ENCODE measurements around the gene CCDC102A. TPM values are rescaled to one million over a fixed set of nuclear protein-coding genes. Genes with fewer than 3 reads are reported as not detected.
"Not testable (repeated sequence)": the region's sequence is repeated elsewhere in the genome, so short reads cannot be mapped to it uniquely, and the experiment has no call there.

The CCDC102A gene
- total RNA-seq, 2 experiments from 2014 or later: 8.1 to 10.5 TPM

DNA sequence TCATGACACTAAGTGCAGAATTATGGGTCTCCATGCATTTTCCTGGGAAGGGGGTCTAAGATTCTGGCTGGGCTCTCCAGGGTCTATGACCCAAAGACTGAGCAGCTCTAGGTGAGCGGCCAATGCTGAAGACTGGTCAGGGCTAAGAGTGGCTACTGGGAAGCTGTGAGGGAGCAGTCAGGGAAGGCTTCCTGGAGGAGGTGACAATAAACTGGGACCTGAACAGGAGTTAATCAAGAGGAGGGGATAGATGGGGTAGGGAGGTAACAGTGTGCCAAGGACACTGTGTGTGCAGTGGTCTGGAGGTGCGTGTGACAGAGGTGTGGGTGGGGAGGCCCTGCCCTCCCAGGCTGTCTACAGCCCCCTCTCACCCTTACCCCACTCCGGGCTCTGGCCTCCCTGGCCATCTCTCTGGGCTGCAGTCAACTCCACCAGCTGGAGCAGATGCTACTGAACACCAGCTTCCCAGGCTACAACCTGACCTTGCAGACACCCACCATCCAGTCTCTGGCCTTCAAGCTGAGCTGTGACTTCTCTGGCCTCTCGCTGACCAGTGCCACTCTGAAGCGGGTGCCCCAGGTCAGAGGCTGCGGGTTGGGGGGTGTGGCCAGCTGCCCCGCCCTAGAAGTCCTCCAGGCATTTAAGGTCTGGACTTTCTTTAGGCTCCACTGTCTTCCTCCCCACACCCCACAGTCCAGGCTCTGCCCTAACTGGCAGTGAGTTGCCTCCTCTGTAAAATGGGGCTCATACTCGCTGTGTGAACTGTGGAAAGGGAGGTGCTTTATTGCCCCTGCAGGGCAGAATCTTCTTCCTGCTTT, 26.5 kb upstream of the CCDC102A start:
- POLR2A ChIA-PET: no interaction called here
- DNase-seq: no peak
- Mint-ChIP-seq H3K27ac (no peak overlapping the region), H3K4me1 (no peaks in the 10 kb centered on the region), H3K9me3 (peaks cover 14% of the 10 kb centered on the region), H3K36me3 (ENCODE audit: low read depth) (peaks cover 15% of the 10 kb centered on the region), H3K4me3 (no peak overlapping the region), H3K27me3 (no peaks in the 10 kb centered on the region)
- CTCF ChIA-PET: interaction anchor here (0.7 to 4.1 kb wide), 4 partner anchors 10 to 87 kb away, joined by 3 to 19 read pairs (median 6); no protein-coding TSS in a partner anchor

DNA sequence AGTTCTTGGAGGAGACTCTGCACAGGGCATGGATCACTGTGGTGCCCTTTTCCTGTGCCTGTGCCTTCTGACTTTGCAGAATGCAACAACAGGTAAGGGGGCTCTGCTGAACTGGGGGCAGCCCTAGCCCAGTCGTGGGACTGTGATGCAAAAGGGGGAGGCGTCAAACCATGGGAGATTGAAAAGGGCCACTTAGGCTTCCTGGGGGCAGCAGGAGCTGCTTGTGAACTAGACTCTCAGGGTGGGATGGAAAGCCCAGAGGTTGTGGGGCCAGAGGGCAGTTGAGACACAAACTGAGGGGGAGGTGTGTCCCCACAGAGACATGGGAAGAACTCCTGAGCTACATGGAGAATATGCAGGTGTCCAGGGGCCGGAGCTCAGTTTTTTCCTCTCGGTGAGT, 25.7 kb upstream of the CCDC102A start:
- H3K27me3 Mint-ChIP-seq: peaks cover 2% of the 10 kb centered on the region
- DNase-seq: no peak
- peaks cover 18% of the 10 kb centered on the region for H3K36me3 Mint-ChIP-seq (ENCODE audit: low read depth)
- H3K27ac Mint-ChIP-seq: no peak overlapping the region
- CTCF ChIA-PET: interaction anchor here (1.4 to 2.2 kb wide), 2 partner anchors 14 to 87 kb away, joined by 4 to 8 read pairs; no protein-coding TSS in a partner anchor
- POLR2A ChIA-PET: no interaction called here
- peaks cover 14% of the 10 kb centered on the region for H3K9me3 Mint-ChIP-seq
- no peak overlapping the region for H3K4me3 Mint-ChIP-seq
- H3K4me1 Mint-ChIP-seq: peaks cover 3% of the 10 kb centered on the region

- Mint-ChIP-seq H3K27me3 (peaks cover 3% of the 10 kb centered on the region), H3K4me1 (peaks cover 7% of the 10 kb centered on the region), H3K27ac (no peak overlapping the region), H3K4me3 (no peak overlapping the region), H3K9me3 (peaks cover 14% of the 10 kb centered on the region), H3K36me3 (ENCODE audit: low read depth) (peaks cover 22% of the 10 kb centered on the region)
- ChIA-PET CTCF (interaction anchor here (1.0 kb wide), 1 partner anchor 17 kb away, joined by 3 read pairs; no protein-coding TSS in a partner anchor), POLR2A (no interaction called here)
- no peak for DNase-seq
These were observed 22.9 kb upstream of the CCDC102A start for GRCh38 chr16:57559072-57559790.

DNA sequence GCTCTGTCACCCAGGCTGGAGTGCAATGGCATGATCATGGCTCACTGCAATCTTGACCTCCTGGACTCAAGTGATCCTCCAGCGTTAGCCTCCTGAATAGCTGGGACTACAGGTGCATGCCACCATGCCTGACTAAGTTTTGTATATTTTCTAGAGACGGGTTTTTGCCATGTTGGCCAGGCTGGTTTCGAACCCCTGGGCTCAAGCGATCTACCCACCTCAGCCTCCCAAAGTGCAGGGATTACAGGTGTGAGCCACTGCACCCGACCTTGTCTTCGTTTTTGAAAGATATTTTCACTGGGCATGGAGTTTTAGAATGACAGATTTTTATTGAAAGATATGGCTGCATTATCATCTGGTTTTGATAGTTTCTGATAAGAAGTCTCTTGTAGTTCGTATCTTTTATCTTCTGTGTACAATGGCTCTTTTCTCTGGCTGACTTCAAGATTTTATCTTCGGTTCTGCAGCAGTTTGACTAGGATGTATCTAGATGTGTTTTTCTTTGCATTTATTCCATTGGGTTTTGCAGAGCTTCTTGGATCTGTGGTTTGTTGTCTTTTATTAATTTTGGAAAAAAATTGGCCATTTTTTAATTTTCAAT, 20.7 kb upstream of the CCDC102A start:
- H3K27ac Mint-ChIP-seq: no peak overlapping the region
- H3K4me1 Mint-ChIP-seq: peaks cover 9% of the 10 kb centered on the region
- peaks cover 16% of the 10 kb centered on the region for H3K9me3 Mint-ChIP-seq
- CTCF ChIA-PET: no interaction called here
- DNase-seq: no peak
- POLR2A ChIA-PET: no interaction called here
- H3K27me3 Mint-ChIP-seq: peaks cover 5% of the 10 kb centered on the region
- peaks cover 22% of the 10 kb centered on the region for H3K36me3 Mint-ChIP-seq (ENCODE audit: low read depth)
- no peak overlapping the region for H3K4me3 Mint-ChIP-seq

GRCh38 chr16:57555831-57556230, 19.5 kb upstream of the CCDC102A start:
- Mint-ChIP-seq H3K36me3 (ENCODE audit: low read depth) (peaks cover 19% of the 10 kb centered on the region), H3K9me3 (peaks cover 10% of the 10 kb centered on the region), H3K4me3 (no peak overlapping the region), H3K27me3 (peaks cover 5% of the 10 kb centered on the region), H3K4me1 (peaks cover 11% of the 10 kb centered on the region), H3K27ac (no peak overlapping the region)
- DNase-seq: no peak
- POLR2A ChIA-PET: no interaction called here
- CTCF ChIA-PET: no interaction called here

DNA sequence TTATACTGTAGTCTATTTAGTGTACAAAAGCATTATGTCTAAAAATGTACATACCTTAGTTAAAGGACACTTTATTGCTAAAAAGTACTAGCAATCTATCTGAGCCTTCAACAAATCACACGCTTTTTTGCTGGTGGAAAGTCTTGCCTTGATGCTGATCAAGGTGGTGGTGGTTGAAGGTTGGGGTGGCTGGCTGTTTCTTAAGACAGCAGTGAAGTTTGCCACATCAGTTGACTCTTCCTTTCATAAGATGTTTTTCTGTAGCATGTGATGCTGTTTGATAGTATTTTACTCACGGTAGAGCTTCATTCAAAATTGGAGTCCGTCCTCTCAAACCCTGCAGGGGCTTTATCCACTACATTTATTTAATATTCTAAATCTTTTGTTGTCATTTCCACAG, 14.7 kb upstream of the CCDC102A start:
- Mint-ChIP-seq H3K27ac (no peak overlapping the region), H3K4me3 (no peak overlapping the region), H3K4me1 (peaks cover 18% of the 10 kb centered on the region), H3K36me3 (ENCODE audit: low read depth) (peaks cover 16% of the 10 kb centered on the region), H3K27me3 (peaks cover 2% of the 10 kb centered on the region), H3K9me3 (peaks cover 2% of the 10 kb centered on the region)
- ChIA-PET CTCF (interaction anchor here (1.6 kb wide), 1 partner anchor 8 kb away, joined by 5 read pairs; the partner anchor contains the start of gene ADGRG5), POLR2A (no interaction called here)
- DNase-seq: no peak

GRCh38 chr16:57549730-57550129, 13.4 kb upstream of the CCDC102A start:
- H3K4me1 Mint-ChIP-seq: peaks cover 24% of the 10 kb centered on the region
- H3K9me3 Mint-ChIP-seq: peaks cover 2% of the 10 kb centered on the region
- H3K27ac Mint-ChIP-seq: no peak overlapping the region
- peaks cover 2% of the 10 kb centered on the region for H3K27me3 Mint-ChIP-seq
- ChIA-PET POLR2A (no interaction called here), CTCF (interaction anchor here (0.7 kb wide), 1 partner anchor 83 kb away, joined by 3 read pairs; no protein-coding TSS in a partner anchor)
- no peak for DNase-seq
- no peak overlapping the region for H3K4me3 Mint-ChIP-seq
- peaks cover 14% of the 10 kb centered on the region for H3K36me3 Mint-ChIP-seq (ENCODE audit: low read depth)

DNA sequence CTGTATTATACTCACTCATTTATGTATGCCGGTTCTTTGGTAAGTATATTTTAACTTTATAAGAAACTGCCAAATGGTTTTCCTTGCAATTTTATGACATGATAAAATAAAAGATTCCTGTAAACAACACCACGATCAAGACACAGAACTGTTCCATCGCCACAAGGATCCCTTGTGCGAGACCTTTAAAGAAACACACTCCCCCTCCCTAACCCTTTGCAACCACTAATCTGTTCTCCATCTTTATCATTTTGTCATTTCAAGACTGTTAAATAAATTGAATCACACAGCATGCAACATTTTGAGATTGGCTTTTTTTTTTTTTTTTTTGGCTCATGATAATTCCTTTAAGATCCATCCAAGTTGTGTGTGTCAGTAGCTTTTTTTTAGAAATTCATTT, 12.0 kb upstream of the CCDC102A start:
- H3K27ac Mint-ChIP-seq: no peak overlapping the region
- POLR2A ChIA-PET: no interaction called here

GRCh38 chr16:57547524-57547923, 11.2 kb upstream of the CCDC102A start:
- peaks cover 11% of the 10 kb centered on the region for H3K36me3 Mint-ChIP-seq (ENCODE audit: low read depth)
- H3K27ac Mint-ChIP-seq, H3K9me3 Mint-ChIP-seq, DNase-seq, CTCF ChIA-PET, H3K4me3 Mint-ChIP-seq, H3K27me3 Mint-ChIP-seq, POLR2A ChIA-PET: not testable (repeated sequence)
- H3K4me1 Mint-ChIP-seq: peaks cover 43% of the 10 kb centered on the region

More for the DNA sequence above, 12.0 kb upstream of the CCDC102A start:
- DNase-seq: no peak
- Mint-ChIP-seq H3K4me3 (no peak overlapping the region), H3K9me3 (peaks cover 2% of the 10 kb centered on the region), H3K4me1 (peaks cover 37% of the 10 kb centered on the region), H3K27me3 (peaks cover 2% of the 10 kb centered on the region), H3K36me3 (ENCODE audit: low read depth) (peaks cover 14% of the 10 kb centered on the region)
- CTCF ChIA-PET: interaction anchor here (0.7 kb wide), 2 partner anchors 17 to 672 kb away, joined by 4 to 7 read pairs; no protein-coding TSS in a partner anchor

GRCh38 chr16:57544124-57544653, 7.8 kb upstream of the CCDC102A start:
- ChIA-PET CTCF (interaction anchor here (1.2 to 2.4 kb wide), 2 partner anchors 32 to 105 kb away, joined by 3 to 7 read pairs; no protein-coding TSS in a partner anchor), POLR2A (no interaction called here)
- Mint-ChIP-seq H3K4me3 (peak overlapping the region; percentile 69), H3K27ac (peak overlapping the region; percentile 79), H3K27me3 (no peaks in the 10 kb centered on the region), H3K9me3 (no peaks in the 10 kb centered on the region), H3K4me1 (peaks cover 56% of the 10 kb centered on the region), H3K36me3 (ENCODE audit: low read depth) (peaks cover 4% of the 10 kb centered on the region)
- DNase-seq: no peak

DNA sequence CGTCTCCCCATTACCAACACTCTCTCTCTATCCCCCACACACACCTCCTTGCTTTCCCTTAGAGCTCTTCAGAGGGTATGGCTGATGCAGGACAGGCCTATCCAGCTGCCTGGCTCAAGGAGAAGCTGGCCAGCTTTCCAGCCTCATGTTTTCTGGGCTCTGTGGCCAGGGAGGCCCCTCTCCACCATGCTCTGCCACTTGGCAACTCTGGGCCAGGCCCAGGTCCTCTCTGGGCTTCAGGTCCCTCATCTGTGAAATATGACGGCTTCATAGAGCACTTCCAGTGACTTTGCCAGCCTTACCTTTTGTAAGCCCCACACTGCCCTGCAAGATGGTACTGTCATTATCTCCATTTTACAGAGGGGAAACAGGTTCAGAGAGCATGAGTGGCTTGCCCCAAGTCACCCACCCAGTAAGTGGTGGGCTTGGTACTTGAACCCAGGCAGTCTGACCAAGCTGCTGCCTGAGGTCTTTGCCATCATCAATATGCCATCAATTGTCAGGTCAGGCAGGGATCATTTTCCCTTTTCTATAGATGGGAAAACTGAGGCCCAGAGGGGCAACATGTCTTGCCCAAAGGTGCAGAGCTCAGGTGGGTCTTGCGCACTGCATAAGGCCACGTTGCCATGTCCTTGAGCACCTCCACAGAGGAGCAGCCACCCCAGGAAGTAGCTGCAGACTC, 5.5 kb upstream of the CCDC102A start:
- peak overlapping the region; percentile 69 for H3K4me3 Mint-ChIP-seq
- POLR2A ChIA-PET: no interaction called here
- H3K4me1 Mint-ChIP-seq: peaks cover 70% of the 10 kb centered on the region
- DNase-seq: no peak
- no peaks in the 10 kb centered on the region for H3K9me3 Mint-ChIP-seq
- H3K36me3 Mint-ChIP-seq (ENCODE audit: low read depth): peaks cover 2% of the 10 kb centered on the region
- peak overlapping the region; percentile 76 for H3K27ac Mint-ChIP-seq
- H3K27me3 Mint-ChIP-seq: no peaks in the 10 kb centered on the region
- CTCF ChIA-PET: interaction anchor here (0.8 to 2.1 kb wide), 12 partner anchors 10 to 125 kb away, joined by 3 to 8 read pairs (median 4); no protein-coding TSS in a partner anchor
